Transverse colon (tissue), 4 donors: ENCODE measurements around the gene ACSS1. TPM values are rescaled to one million over a fixed set of nuclear protein-coding genes. Genes with fewer than 3 reads are reported as not detected.

Experiments
- DNase-seq: peaks from one replicate; pipeline ENCODE4 v3.0.0-alpha.2; 2019
- H3K27ac ChIP-seq, 4 donors: fragments of 200-600 bp; sonication (generic); 2 replicates each; pipeline ENCODE4 v1.5.1; 2016 to 2018; ENCODE audit warnings: inconsistent platforms in 4 of 4
- H3K27me3 ChIP-seq: fragments of 200-600 bp; sonication (generic); 2 replicates; pipeline ENCODE4 v1.5.1; 2017; ENCODE audit warnings: inconsistent platforms
- H3K36me3 ChIP-seq, 4 donors: fragments of 200-600 bp; sonication (generic); 2 replicates each; pipeline ENCODE4 v1.5.1; 2017 to 2019; ENCODE audit warnings: inconsistent platforms in 4 of 4
- H3K4me1 ChIP-seq, 4 donors: fragments of 200-600 bp; sonication (generic); 2 replicates each; pipeline ENCODE4 v1.5.1; 2017 to 2020; ENCODE audit warnings: inconsistent platforms in 4 of 4
- H3K4me3 ChIP-seq, 4 donors: fragments of 200-600 bp; sonication (generic); 1 replicate in 1 of 4; 2 replicates in 3 of 4; pipeline versions ENCODE4 v1.5.1 to v1.6.1; 2017 to 2019; ENCODE audit warnings: inconsistent platforms in 4 of 4
- H3K9me3 ChIP-seq, 2 donors: fragments of 200-600 bp; sonication (generic); 2 replicates each; pipeline ENCODE4 v1.5.1; 2017 to 2019; ENCODE audit warnings: inconsistent platforms in 2 of 2
- CTCF ChIP-seq, 5 experiments: fragments of 200-600 bp in 3 of 5; fragments of 450-650 bp in 2 of 5; sonication (generic) in 3 of 5; IDR thresholded peaks; 1 replicate in 2 of 5; 2 replicates in 3 of 5; pipeline ENCODE4 v1.5.1; 2016 to 2017; ENCODE audit warnings: antibody characterized with exemption in 5 of 5, inconsistent platforms in 3 of 5, mild to moderate bottlenecking in 2 of 5, moderate library complexity in 1 of 5
- EP300 ChIP-seq: sonication (generic); formaldehyde crosslinking; IDR thresholded peaks from one replicate; pipeline ENCODE4 v1.6.1; 2017; ENCODE audit warnings: antibody characterized with exemption, low read depth
- POLR2A ChIP-seq: fragments of 450-650 bp; IDR thresholded peaks from one replicate; pipeline ENCODE4 v1.6.1; 2016; ENCODE audit warnings: antibody characterized with exemption, mild to moderate bottlenecking, moderate library complexity
- POLR2AphosphoS5 ChIP-seq, 3 donors: sonication (generic); formaldehyde crosslinking; IDR thresholded peaks; one replicate each; pipeline ENCODE4 v1.6.1; 2016; ENCODE audit warnings: antibody characterized with exemption in 3 of 3
- WGBS, 2 donors: methylation state at CpG; one replicate each; pipeline ENCODE4 v1.1.5; 2018; ENCODE audit warnings: low coverage in 1 of 2; 5-methylcytosine and 5-hydroxymethylcytosine counted together
- in situ Hi-C, 4 donors: fragments of 200-750 bp; cut with MboI; loops; one replicate each; pipeline versions ENCODE4 v1.15.0 to v1.15.1; 2017; ENCODE audit warnings: low sequenced_read_pairs in 3 of 4, low pct_ligation_motif_present in 1 of 4, low pct_unique_long_range_greater_than_20kb in 1 of 4
- intact Hi-C: fragments of 100-400 bp; cut with DNase I; formaldehyde crosslinking; loops from one replicate; pipeline ENCODE4 v1.15.1; 2023; ENCODE audit warnings: low total_unique reads
- total RNA-seq, 4 donors: library from RNA; depleted of rRNA; stranded (reverse); fragments of >200 nt; gene quantifications; one replicate each; pipeline ENCODE4 v1.1.0, GENCODE V29; 2016

The ACSS1 gene
- total RNA-seq, 4 donors from 2014 or later, result 30.3 to 64.7 (median 51.6) TPM

GRCh38 chr20:25025986-25026605, 31.8 kb downstream of the ACSS1 start:
- Histone ChIP-seq H3K36me3 (no peaks in the 10 kb centered on the region), H3K4me3 (no peak overlapping the region)

GRCh38 chr20:25025091-25025861, 32.7 kb downstream of the ACSS1 start:
- intact Hi-C loops (loop anchor here (5.0 kb wide), 1 partner anchor 427 kb away; no protein-coding TSS in a partner anchor), in situ Hi-C loops (no loop called here)
- whole genome bisulfite sequencing, 2 donors, result 93% methylated on average over 14 of the region's 14 CpGs; no CpG with 5 or more reads in 1 of the 2 donors

More at GRCh38 chr20:25025986-25026605, 31.8 kb downstream of the ACSS1 start:
- Histone ChIP-seq H3K4me1 (peaks cover 0 to 11% (median 4%) of the 10 kb centered on the region in 4 donors), H3K9me3 (no peaks in the 10 kb centered on the region), H3K27ac (no peak overlapping the region), H3K27me3 (no peaks in the 10 kb centered on the region)
- 60 to 92% methylated on average over 1 to 4 of the region's 4 CpGs for WGBS, 2 donors
- peak; percentile 5 for DNase-seq
- intact Hi-C loops, result loop anchor here (5.0 kb wide), 1 partner anchor 426 kb away; no protein-coding TSS in a partner anchor
- in situ Hi-C loops, result no loop called here
- TF ChIP-seq CTCF (IDR thresholded peaks at IDR 0.05) (no peak), POLR2AphosphoS5 (IDR thresholded peaks at IDR 0.05) (no peak), EP300 (no peak), POLR2A (no peak)

GRCh38 chr20:25024171-25024570, 33.8 kb downstream of the ACSS1 start:
- in situ Hi-C loops, result loop anchor here in 1 of 4 donors (25.0 kb wide), 1 partner anchor 138 kb away; no protein-coding TSS in a partner anchor
- DNase-seq, result peak; percentile 3
- no peaks in the 10 kb centered on the region for H3K36me3 ChIP-seq
- WGBS, 2 donors, result 82% methylated on average over 3 of the region's 4 CpGs; no CpG with 5 or more reads in 1 of the 2 donors
- no peak overlapping the region for H3K4me3 ChIP-seq
- peaks cover 0 to 11% (median 4%) of the 10 kb centered on the region in 4 donors for H3K4me1 ChIP-seq
- no peaks in the 10 kb centered on the region for H3K9me3 ChIP-seq
- no peak overlapping the region for H3K27ac ChIP-seq
- TF ChIP-seq POLR2AphosphoS5 (IDR thresholded peaks at IDR 0.05) (no peak), POLR2A (no peak)
- intact Hi-C loops, result no loop called here
- no peaks in the 10 kb centered on the region for H3K27me3 ChIP-seq

More at GRCh38 chr20:25025091-25025861, 32.7 kb downstream of the ACSS1 start:
- H3K36me3 ChIP-seq, result no peaks in the 10 kb centered on the region
- H3K4me1 ChIP-seq, result peaks cover 0 to 11% (median 4%) of the 10 kb centered on the region in 4 donors
- no peak overlapping the region for H3K4me3 ChIP-seq
- peak; percentile 5 for DNase-seq
- no peak overlapping the region for H3K27ac ChIP-seq
- H3K27me3 ChIP-seq, result no peaks in the 10 kb centered on the region
- no peak for TF ChIP-seq CTCF (IDR thresholded peaks at IDR 0.05)
- TF ChIP-seq EP300, result no peak
- no peak for TF ChIP-seq POLR2A
- TF ChIP-seq POLR2AphosphoS5 (IDR thresholded peaks at IDR 0.05), result no peak
- H3K9me3 ChIP-seq, result no peaks in the 10 kb centered on the region

- peak; percentile 7 for DNase-seq
- intact Hi-C loops, result no loop called here
- Histone ChIP-seq H3K27me3 (no peaks in the 10 kb centered on the region), H3K4me1 (peaks cover 0 to 11% (median 4%) of the 10 kb centered on the region in 4 donors), H3K36me3 (no peaks in the 10 kb centered on the region), H3K27ac (no peak overlapping the region), H3K9me3 (no peaks in the 10 kb centered on the region), H3K4me3 (no peak overlapping the region)
- in situ Hi-C loops, result loop anchor here in 1 of 4 donors (25.0 kb wide), 1 partner anchor 139 kb away; no protein-coding TSS in a partner anchor
- WGBS, 2 donors, result 70 to 90% methylated on average over 2 to 9 of the region's 10 CpGs
- no peak for TF ChIP-seq POLR2AphosphoS5 (IDR thresholded peaks at IDR 0.05)
Observed at GRCh38 chr20:25023356-25023755, 34.6 kb downstream of the ACSS1 start.

GRCh38 chr20:25022680-25023079, 35.3 kb downstream of the ACSS1 start:
- H3K4me1 ChIP-seq, result peaks cover 0 to 13% (median 5%) of the 10 kb centered on the region in 4 donors
- peak; percentile 88 for DNase-seq
- in situ Hi-C loops, result loop anchor here in 1 of 4 donors (25.0 kb wide), 1 partner anchor 140 kb away; no protein-coding TSS in a partner anchor
- H3K4me3 ChIP-seq, result no peak overlapping the region
- H3K9me3 ChIP-seq, result no peaks in the 10 kb centered on the region
- intact Hi-C loops, result no loop called here
- H3K27ac ChIP-seq, result no peak overlapping the region
- H3K27me3 ChIP-seq, result no peaks in the 10 kb centered on the region
- no peaks in the 10 kb centered on the region for H3K36me3 ChIP-seq
- peak in 1 of 3 donors; percentile 52 for TF ChIP-seq POLR2AphosphoS5 (IDR thresholded peaks at IDR 0.05)
- no peak for TF ChIP-seq POLR2A
- WGBS, 2 donors, result 50 to 64% methylated on average over 3 to 11 of the region's 11 CpGs
